ENCODE results near the gene MYCBPAP.

The MYCBPAP gene

GRCh38 chr17:50507871-50508572, at the start of gene MYCBPAP:
Gene MYCBPAP, plus strand, starts transcription at chr17:50508439. Its CDS starts 236 bp downstream, at chr17:50508675.
- DNase-seq (ENCODE audit: low spot score) = peak; percentile 82

- DNase-seq (ENCODE audit: low spot score) = no peak
These were observed 49.2 kb upstream of the MYCBPAP start for GRCh38 chr17:50458701-50459676.

GRCh38 chr17:50459756-50460155, 48.5 kb upstream of the MYCBPAP start:
- no peak for DNase-seq (ENCODE audit: low spot score)

- no peak for DNase-seq (ENCODE audit: low spot score)
These were observed 47.3 kb upstream of the MYCBPAP start for GRCh38 chr17:50460831-50461526.

GRCh38 chr17:50461550-50462132, 46.6 kb upstream of the MYCBPAP start:
- DNase-seq (ENCODE audit: low spot score) = no peak

- DNase-seq (ENCODE audit: low spot score) = no peak
These were observed 45.8 kb upstream of the MYCBPAP start for GRCh38 chr17:50462446-50462845.

GRCh38 chr17:50464121-50464520, 44.1 kb upstream of the MYCBPAP start:
- DNase-seq (ENCODE audit: low spot score) = no peak

GRCh38 chr17:50464736-50465135, 43.5 kb upstream of the MYCBPAP start:
- DNase-seq (ENCODE audit: low spot score) = no peak

- no peak for DNase-seq (ENCODE audit: low spot score)
These were observed 43.1 kb upstream of the MYCBPAP start for GRCh38 chr17:50465171-50465570.

- DNase-seq (ENCODE audit: low spot score) = no peak
These were observed 42.6 kb upstream of the MYCBPAP start for GRCh38 chr17:50465635-50466034.

GRCh38 chr17:50466371-50467113, 41.7 kb upstream of the MYCBPAP start:
- no peak for DNase-seq (ENCODE audit: low spot score)

GRCh38 chr17:50467114-50467854, 41.0 kb upstream of the MYCBPAP start:
- no peak for DNase-seq (ENCODE audit: low spot score)

- DNase-seq (ENCODE audit: low spot score) = no peak
These were observed 40.4 kb upstream of the MYCBPAP start for GRCh38 chr17:50467855-50468303.

GRCh38 chr17:50468304-50469207, 39.7 kb upstream of the MYCBPAP start, which contains the start of gene CHAD:
Gene CHAD, minus strand, starts transcription at chr17:50468880. Its CDS starts 67 bp downstream, at chr17:50468813.
- DNase-seq (ENCODE audit: low spot score) = no peak

GRCh38 chr17:50469208-50469605, 39.0 kb upstream of the MYCBPAP start:
- DNase-seq (ENCODE audit: low spot score) = no peak

GRCh38 chr17:50469671-50470305, 38.5 kb upstream of the MYCBPAP start:
- DNase-seq (ENCODE audit: low spot score) = no peak

GRCh38 chr17:50470426-50470825, 37.8 kb upstream of the MYCBPAP start:
- no peak for DNase-seq (ENCODE audit: low spot score)

GRCh38 chr17:50471009-50471905, 37.0 kb upstream of the MYCBPAP start:
- no peak for DNase-seq (ENCODE audit: low spot score)
